ENCODE data around the gene ACTR8. TPM values are rescaled to one million over a fixed set of nuclear protein-coding genes. Genes with fewer than 3 reads are reported as not detected.

The ACTR8 gene
- total and polyA plus RNA-seq, 2 of the 13 experiments (the other 11 are each of a cell fraction or from before 2014, with no cell fraction given) = 15.5 to 29.0 TPM

DNA sequence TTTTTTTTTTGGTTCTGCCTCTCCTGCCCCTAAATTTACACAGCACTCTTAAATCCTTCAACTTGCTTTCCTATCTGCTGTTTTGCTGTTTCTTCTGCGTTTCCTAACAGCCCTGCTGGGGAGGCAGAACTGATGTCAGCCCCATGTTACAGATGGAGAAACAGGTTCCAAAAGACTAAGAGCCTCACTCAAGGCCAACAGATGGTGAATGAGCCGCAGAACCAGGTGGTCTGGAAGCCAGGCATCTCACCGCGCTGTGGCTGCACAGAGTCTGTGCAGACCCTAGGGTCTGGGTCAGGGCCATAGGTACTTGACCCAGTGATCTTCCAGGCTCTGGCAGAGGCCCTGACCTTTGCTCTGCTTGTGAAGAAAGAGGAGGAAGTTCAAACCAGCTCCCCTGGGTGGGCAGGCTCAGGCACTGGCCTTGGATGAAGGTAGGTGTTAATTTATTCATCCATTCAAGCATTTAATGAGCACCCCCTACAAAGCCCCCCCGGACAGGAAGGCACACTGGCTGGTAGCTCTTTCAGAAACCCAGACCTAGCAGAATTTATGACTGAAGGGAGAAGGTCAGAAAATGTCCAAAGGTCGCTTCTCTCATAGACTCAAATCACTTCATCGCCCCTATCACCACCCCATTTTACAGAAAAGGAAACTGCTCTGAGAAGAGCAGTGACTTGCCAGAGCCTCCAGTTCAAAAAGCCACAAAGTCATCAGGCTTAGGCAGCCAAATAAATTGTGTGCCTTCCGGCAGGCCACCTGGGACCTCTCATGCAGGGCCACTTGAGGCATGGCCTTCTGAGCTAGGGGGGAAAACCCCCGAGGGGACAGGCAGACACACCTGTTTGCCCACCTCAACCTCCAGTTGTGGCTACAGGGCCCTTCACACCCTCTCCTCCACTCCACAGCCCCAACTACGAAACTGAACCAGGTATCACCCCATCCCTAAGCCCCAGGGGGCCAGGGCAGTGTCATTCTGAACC lies 38.5 kb downstream of the ACTR8 start (continued):
- no peak for TF ChIP-seq ZBTB40 (IDR thresholded peaks at IDR 0.05)
- peak; percentile 31; the same call in 1 of the 2 replicates for TF ChIP-seq ZBTB40 (CRISPR knock-in tag; IDR thresholded peaks at IDR 0.05)
- no peak; the same call in 1 of the 2 replicates for TF ChIP-seq ZNF224 (CRISPR knock-in tag; IDR thresholded peaks at IDR 0.05)
- no peak for TF ChIP-seq ETV6 (CRISPR knock-in tag; conservative IDR thresholded peaks at IDR 0.05)
- TF ChIP-seq, protein P1, sequence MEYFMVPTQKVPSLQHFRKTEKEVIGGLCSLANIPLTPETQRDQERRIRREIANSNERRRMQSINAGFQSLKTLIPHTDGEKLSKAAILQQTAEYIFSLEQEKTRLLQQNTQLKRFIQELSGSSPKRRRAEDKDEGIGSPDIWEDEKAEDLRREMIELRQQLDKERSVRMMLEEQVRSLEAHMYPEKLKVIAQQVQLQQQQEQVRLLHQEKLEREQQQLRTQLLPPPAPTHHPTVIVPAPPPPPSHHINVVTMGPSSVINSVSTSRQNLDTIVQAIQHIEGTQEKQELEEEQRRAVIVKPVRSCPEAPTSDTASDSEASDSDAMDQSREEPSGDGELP (IDR thresholded peaks at IDR 0.05; ENCODE audit: borderline replicate concordance, low read depth) = no peak
- TF ChIP-seq ZNF75D (CRISPR knock-in tag; IDR thresholded peaks at IDR 0.05; ENCODE audit: borderline replicate concordance) = no peak
- TF ChIP-seq HNRNPL (IDR thresholded peaks at IDR 0.05; ENCODE audit: low read depth, low read length) = no peak; the same call in 1 of the 2 replicates
- no peak for TF ChIP-seq CBX1 (IDR thresholded peaks at IDR 0.05; ENCODE audit: low read depth)
- TF ChIP-seq ZNF724P (CRISPR knock-in tag; IDR thresholded peaks at IDR 0.05; ENCODE audit: borderline replicate concordance) = no peak; the same call in 1 of the 2 replicates
- TF ChIP-seq ZFP36 (IDR thresholded peaks at IDR 0.05; ENCODE audit: borderline replicate concordance, low read depth, low read length, partially characterized antibody) = no peak
- TF ChIP-seq FOSL2 (CRISPR knock-in tag; IDR thresholded peaks at IDR 0.05) = no peak; the same call in 1 of the 2 replicates
- TF ChIP-seq XRCC5 (optimal IDR thresholded peaks at IDR 0.05; ENCODE audit: low read length) = no peak
- peak; percentile 54; the same call in 1 of the 2 replicates for TF ChIP-seq AFF4 (CRISPR knock-in tag; IDR thresholded peaks at IDR 0.05)

Data from HepG2 (cell line).